ENCODE results near the gene CIB4.
"Not testable (repeated sequence)": the region's sequence is repeated elsewhere in the genome, so short reads cannot be mapped to it uniquely, and the experiment has no call there.

CIB4 gene

GRCh38 chr2:26666671-26667070 is 25.5 kb upstream of the CIB4 start:
- DNase-seq = no peak

GRCh38 chr2:26665296-26665695 is 24.1 kb upstream of the CIB4 start:
- not testable (repeated sequence) for DNase-seq

GRCh38 chr2:26660363-26660962 is 19.3 kb upstream of the CIB4 start:
- no peak for DNase-seq

- DNase-seq = no peak
Measured at GRCh38 chr2:26658691-26659346, 17.7 kb upstream of the CIB4 start.

GRCh38 chr2:26657265-26657664 is 16.1 kb upstream of the CIB4 start:
- DNase-seq = no peak

- no peak for DNase-seq
Measured at GRCh38 chr2:26655611-26656195, 14.5 kb upstream of the CIB4 start.

- DNase-seq = not testable (repeated sequence)
Measured at GRCh38 chr2:26655120-26655519, 14.0 kb upstream of the CIB4 start.

- DNase-seq = no peak
Measured at GRCh38 chr2:26654061-26654340, 12.8 kb upstream of the CIB4 start.

GRCh38 chr2:26653207-26654060 is 12.3 kb upstream of the CIB4 start:
- no peak for DNase-seq

GRCh38 chr2:26652361-26653041 is 11.3 kb upstream of the CIB4 start:
- DNase-seq = peak; percentile 12

GRCh38 chr2:26651799-26652198 is 10.6 kb upstream of the CIB4 start:
- no peak for DNase-seq

- no peak for DNase-seq
Measured at GRCh38 chr2:26651470-26651771, 10.3 kb upstream of the CIB4 start.

GRCh38 chr2:26650713-26651469 is 9.7 kb upstream of the CIB4 start:
- peak; percentile 5 for DNase-seq

- DNase-seq = no peak
Measured at GRCh38 chr2:26649992-26650712, 9.0 kb upstream of the CIB4 start.

- DNase-seq = no peak
Measured at GRCh38 chr2:26649322-26649721, 8.2 kb upstream of the CIB4 start.

- no peak for DNase-seq
Measured at GRCh38 chr2:26648516-26648915, 7.3 kb upstream of the CIB4 start.

- no peak for DNase-seq
Measured at GRCh38 chr2:26647981-26648380, 6.8 kb upstream of the CIB4 start.

- DNase-seq = no peak
Measured at GRCh38 chr2:26646986-26647672, 6.0 kb upstream of the CIB4 start.

- DNase-seq = no peak
Measured at GRCh38 chr2:26645762-26646161, 4.6 kb upstream of the CIB4 start.

- DNase-seq = no peak
Measured at GRCh38 chr2:26644188-26644835, 3.1 kb upstream of the CIB4 start.

GRCh38 chr2:26642429-26642828 is 1.3 kb upstream of the CIB4 start:
- DNase-seq = no peak

Measured in fibroblast of skin of scalp (primary cell).